ENCODE data around the gene USP46. TPM values are rescaled to one million over a fixed set of nuclear protein-coding genes. Genes with fewer than 3 reads are reported as not detected.

The USP46 gene
- total and polyA plus RNA-seq, 2 of the 8 experiments (the other 6 are each of a cell fraction or from before 2014, with no cell fraction given): 10.6 to 62.4 TPM

GRCh38 chr4:52680381-52680780, 21.3 kb upstream of the USP46 start:
- Histone ChIP-seq H2BK15ac (ENCODE audit: low read length) (no peak overlapping the region), H4K20me1 (replicated peaks in 1 of 2; ENCODE audit: control insufficient read depth in 1 of 2, insufficient read depth in 2 of 2, low read length in 2 of 2) (no peaks in the 10 kb centered on the region), H2BK20ac (ENCODE audit: low read length) (no peak overlapping the region), H3K23me2 (ENCODE audit: low read depth, low read length) (no peaks in the 10 kb centered on the region), H3K4me1 (replicated peaks in 1 of 4; ENCODE audit: control insufficient read depth in 3 of 4, insufficient read depth in 4 of 4, low read length in 3 of 4) (no peaks in the 10 kb centered on the region), H2AK5ac (ENCODE audit: low read depth, low read length) (no peak overlapping the region), H2BK120ac (replicated peaks; ENCODE audit: low read depth, low read length) (no peak overlapping the region), H3K56ac (replicated peaks; ENCODE audit: insufficient read length, low read depth, low read length) (no peak overlapping the region), H3K27ac (ENCODE audit: low read depth, low read length) (no peak overlapping the region), H3K79me1 (ENCODE audit: low read depth, low read length) (no peaks in the 10 kb centered on the region), H3K4me2 (ENCODE audit: insufficient read depth in 1 of 2, low read depth in 2 of 2, low read length in 2 of 2) (no peak overlapping the region), H3K23ac (ENCODE audit: insufficient read length) (no peak overlapping the region), H3K27me3 (replicated peaks in 1 of 4; ENCODE audit: control insufficient read depth in 3 of 4, extremely low read depth in 1 of 4, insufficient read depth in 3 of 4, low read length in 3 of 4) (no peaks in the 10 kb centered on the region), H3K4me3 (ENCODE audit: extremely low read depth in 1 of 4, insufficient read depth in 2 of 4, low read depth in 3 of 4, low read length in 4 of 4) (no peak overlapping the region), H3K79me2 (ENCODE audit: control insufficient read depth in 1 of 2, insufficient read depth in 2 of 2, low read length in 2 of 2) (no peaks in the 10 kb centered on the region), H3K36me3 (ENCODE audit: control insufficient read depth in 2 of 4, insufficient read depth in 4 of 4, low read length in 3 of 4) (no peaks in the 10 kb centered on the region), H4K8ac (ENCODE audit: extremely low read depth, insufficient read depth, low read length) (no peak overlapping the region), H3K4ac (replicated peaks; ENCODE audit: insufficient read length, low read depth, low read length) (no peak overlapping the region), H3K14ac (ENCODE audit: insufficient read length) (no peak overlapping the region), H2BK12ac (ENCODE audit: low read depth, low read length) (no peak overlapping the region), H3K9ac (replicated peaks in 1 of 4; ENCODE audit: extremely low read depth in 1 of 4, low read depth in 3 of 4, low read length in 3 of 4) (no peak overlapping the region), H2AFZ (ENCODE audit: low read length) (no peak overlapping the region), H3K9me3 (ENCODE audit: insufficient read depth in 2 of 2, low read depth in 1 of 2, low read length in 1 of 2) (no peaks in the 10 kb centered on the region), H3K18ac (ENCODE audit: extremely low read depth, low read length) (no peak overlapping the region), H4K91ac (replicated peaks; ENCODE audit: insufficient read length, low read length) (no peak overlapping the region), H4K5ac (ENCODE audit: insufficient read length, low read depth, low read length) (no peak overlapping the region), H2BK5ac (ENCODE audit: low read depth, low read length) (no peak overlapping the region)
- DNase-seq (ENCODE audit: low read depth in 1 of 2, low spot score in 2 of 2) (no peak), FAIRE-seq (no peak)
- CTCF ChIA-PET (ENCODE audit: partially characterized antibody): interaction anchor here (0.6 kb wide), 1 partner anchor 425 kb away, joined by 3 read pairs; no protein-coding TSS in a partner anchor
- no peak for TF ChIP-seq PHF8 (conservative IDR thresholded peaks at IDR 0.05; ENCODE audit: low read depth, low read length)
- no peak for TF ChIP-seq CBX8 (IDR thresholded peaks at IDR 0.05; ENCODE audit: borderline replicate concordance, low read depth, low read length)
- no peak for TF ChIP-seq ZNF274 (IDR thresholded peaks at IDR 0.05; ENCODE audit: borderline replicate concordance, extremely low read depth, low read length)
- no peak for TF ChIP-seq BCL11A (IDR thresholded peaks at IDR 0.05; ENCODE audit: low read depth in 2 of 2, low read length in 2 of 2)
- POLR2A ChIA-PET (ENCODE audit: partially characterized antibody): interaction anchor here (1.6 kb wide), 1 partner anchor 31 kb away, joined by 5 read pairs; no protein-coding TSS in a partner anchor
- WGBS, 2 experiments (ENCODE audit: extremely low coverage in 1 of 2, insufficient coverage in 1 of 2, insufficient read length in 1 of 2, insufficient replicate concordance in 2 of 2, low coverage in 1 of 2, low lambda C conversion rate in 2 of 2, missing lambda C conversion rate in 1 of 2): 82% methylated on average over 2 of the region's 2 CpGs; no CpG with 5 or more reads in 1 of the 2 experiments
